ENCODE data around the gene GZF1. TPM values are rescaled to one million over a fixed set of nuclear protein-coding genes. Genes with fewer than 3 reads are reported as not detected.

Gene GZF1
- total and polyA plus RNA-seq, 2 donors (not counting 1 experiment from before 2014, with no cell fraction given) = 12.5 to 49.0 TPM

DNA sequence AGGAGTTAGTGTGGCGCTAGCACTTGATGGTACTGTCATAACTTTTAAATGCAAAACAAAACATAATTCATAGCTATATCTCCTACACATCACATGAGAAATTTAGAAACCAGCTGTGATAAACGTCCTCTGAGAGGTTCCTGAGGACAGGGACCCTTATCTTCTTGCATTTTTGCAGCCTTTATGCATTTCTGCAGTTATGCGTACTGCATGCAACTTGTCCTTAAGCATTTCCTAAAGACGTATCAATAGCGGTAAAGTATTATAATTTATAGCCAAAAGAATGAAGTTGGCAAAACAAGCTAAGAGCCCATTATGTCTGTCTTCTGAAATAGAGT, 57.6 kb downstream of the GZF1 start:
- POLR2A ChIA-PET = interaction anchor here (1.5 kb wide), 1 partner anchor 69 kb away, joined by 6 read pairs; the partner anchor contains the start of gene NXT1
- peak overlapping the region; percentile 79 for H3K27ac Mint-ChIP-seq
- Histone ChIP-seq H3K36me3 (replicated peaks in 1 of 2; ENCODE audit: control extremely low read depth in 1 of 2, control insufficient read depth in 1 of 2, extremely low read depth in 1 of 2, insufficient read depth in 2 of 2, low read length in 1 of 2) (no peaks in the 10 kb centered on the region), H3K27me3 (replicated peaks in 1 of 4; ENCODE audit: control extremely low read depth in 1 of 4, control insufficient read depth in 3 of 4, insufficient read depth in 4 of 4, low read length in 3 of 4) (no peaks in the 10 kb centered on the region), H2AFZ (ENCODE audit: insufficient read depth, low read depth, low read length, poor library complexity, severe bottlenecking) (peak overlapping the region; percentile 82), H4K20me1 (ENCODE audit: control insufficient read depth, insufficient read depth, low read length, poor library complexity, severe bottlenecking) (no peaks in the 10 kb centered on the region), H3K79me2 (ENCODE audit: control insufficient read depth, insufficient read depth, low read length) (peaks cover 54% of the 10 kb centered on the region), H3K4me3 (ENCODE audit: control extremely low read depth in 1 of 5, extremely low read depth in 1 of 5, insufficient read depth in 1 of 5, low read depth in 2 of 5, low read length in 4 of 5) (peak overlapping the region in 4 of 5 experiments; percentile 24 to 92 (median 82)), H3K9me3 (ENCODE audit: control extremely low read depth in 1 of 3, control insufficient read depth in 2 of 3, insufficient read depth in 1 of 3, low read length in 2 of 3) (no peaks in the 10 kb centered on the region), H3K9ac (ENCODE audit: low read length) (peak overlapping the region; percentile 90), H3K27ac (ENCODE audit: low read length in 2 of 2) (peak overlapping the region in 1 of 2 donors; percentile 80), H3K4me1 (ENCODE audit: control insufficient read depth in 2 of 2, insufficient read depth in 2 of 2, low read length in 2 of 2) (peaks cover 13 to 14% of the 10 kb centered on the region in 2 donors), H3K4me2 (replicated peaks; ENCODE audit: low read depth, low read length, poor library complexity, severe bottlenecking) (peak overlapping the region; percentile 99)
- intact Hi-C loops (cut with micrococcal nuclease) = no loop called here
- no peaks in the 10 kb centered on the region for H3K9me3 Mint-ChIP-seq (ENCODE audit: insufficient read depth)
- peaks cover 21% of the 10 kb centered on the region for H3K4me1 Mint-ChIP-seq
- H3K4me3 Mint-ChIP-seq = peak overlapping the region; percentile 91
- ATAC-seq (ENCODE audit: low read depth) (no peak), DNase-seq (no peak)
- CTCF ChIA-PET = interaction anchor here (3.9 kb wide), 1 partner anchor 70 kb away, joined by 16 read pairs; the partner anchor contains the start of gene NXT1
- H3K27me3 Mint-ChIP-seq = peaks cover 6% of the 10 kb centered on the region
- 50% methylated on average over 2 of the region's 5 CpGs for WGBS (ENCODE audit: insufficient coverage)
- no peak for TF ChIP-seq EZH2 (IDR thresholded peaks at IDR 0.05; ENCODE audit: borderline replicate concordance, insufficient read depth, low read depth, low read length, poor library complexity, severe bottlenecking)
- TF ChIP-seq, protein P1, sequence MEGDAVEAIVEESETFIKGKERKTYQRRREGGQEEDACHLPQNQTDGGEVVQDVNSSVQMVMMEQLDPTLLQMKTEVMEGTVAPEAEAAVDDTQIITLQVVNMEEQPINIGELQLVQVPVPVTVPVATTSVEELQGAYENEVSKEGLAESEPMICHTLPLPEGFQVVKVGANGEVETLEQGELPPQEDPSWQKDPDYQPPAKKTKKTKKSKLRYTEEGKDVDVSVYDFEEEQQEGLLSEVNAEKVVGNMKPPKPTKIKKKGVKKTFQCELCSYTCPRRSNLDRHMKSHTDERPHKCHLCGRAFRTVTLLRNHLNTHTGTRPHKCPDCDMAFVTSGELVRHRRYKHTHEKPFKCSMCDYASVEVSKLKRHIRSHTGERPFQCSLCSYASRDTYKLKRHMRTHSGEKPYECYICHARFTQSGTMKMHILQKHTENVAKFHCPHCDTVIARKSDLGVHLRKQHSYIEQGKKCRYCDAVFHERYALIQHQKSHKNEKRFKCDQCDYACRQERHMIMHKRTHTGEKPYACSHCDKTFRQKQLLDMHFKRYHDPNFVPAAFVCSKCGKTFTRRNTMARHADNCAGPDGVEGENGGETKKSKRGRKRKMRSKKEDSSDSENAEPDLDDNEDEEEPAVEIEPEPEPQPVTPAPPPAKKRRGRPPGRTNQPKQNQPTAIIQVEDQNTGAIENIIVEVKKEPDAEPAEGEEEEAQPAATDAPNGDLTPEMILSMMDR (IDR thresholded peaks at IDR 0.05) = no peak
